Activated CD4-positive, alpha-beta T cell treated with anti-CD3 and anti-CD28 coated beads for 4 hours (primary cell): ENCODE results near the gene DCC.

Experiments used
- DNase-seq, 2 donors: peaks; one replicate each; pipeline ENCODE4 v3.0.0-alpha.2; 2020

DCC gene

GRCh38 chr18:53261241-53261640 is 921.2 kb downstream of the DCC start:
- no peak for DNase-seq

- DNase-seq = no peak
These were observed 926.9 kb downstream of the DCC start for GRCh38 chr18:53266850-53267249.

DNA sequence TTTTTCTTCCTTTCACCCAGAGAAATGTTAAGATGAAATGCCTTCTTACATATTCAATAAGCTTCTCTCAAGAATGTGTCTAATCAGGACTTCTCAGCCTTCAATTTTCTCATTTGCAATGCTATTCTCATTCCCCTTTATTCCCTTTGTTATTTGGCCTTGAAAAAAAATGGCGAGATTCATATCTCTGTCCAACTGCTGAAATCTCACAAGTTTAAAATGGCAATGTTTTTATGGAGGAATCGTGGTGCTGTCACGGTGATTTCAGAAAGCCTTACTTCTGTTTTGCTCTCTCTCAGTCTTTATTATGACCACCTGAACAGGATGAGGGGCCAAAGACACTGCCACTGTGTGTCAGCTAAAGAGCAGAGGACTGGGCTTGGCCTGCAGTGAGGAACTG is 928.5 kb downstream of the DCC start:
- DNase-seq = no peak

DNA sequence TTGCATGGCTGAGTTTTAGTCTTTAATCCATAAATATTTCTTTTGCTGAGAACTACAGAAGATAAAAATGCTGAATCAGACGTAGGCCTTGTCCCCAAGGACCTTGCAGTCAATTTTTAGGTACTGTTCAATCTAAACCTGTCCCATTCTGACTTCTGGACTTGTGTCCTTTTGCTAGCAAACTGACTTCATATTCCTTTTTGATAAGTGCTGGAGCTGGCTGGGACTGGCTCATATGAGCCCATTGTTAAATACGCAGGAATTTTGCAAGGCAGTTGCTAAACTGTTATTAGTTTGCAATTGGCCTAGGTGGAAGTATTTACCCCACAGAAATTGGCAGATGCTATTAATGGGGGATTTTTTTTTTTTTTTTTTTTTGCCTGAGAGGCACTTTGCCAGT is 941.4 kb downstream of the DCC start:
- no peak for DNase-seq

GRCh38 chr18:53283708-53284107 is 943.7 kb downstream of the DCC start:
- no peak for DNase-seq

DNA sequence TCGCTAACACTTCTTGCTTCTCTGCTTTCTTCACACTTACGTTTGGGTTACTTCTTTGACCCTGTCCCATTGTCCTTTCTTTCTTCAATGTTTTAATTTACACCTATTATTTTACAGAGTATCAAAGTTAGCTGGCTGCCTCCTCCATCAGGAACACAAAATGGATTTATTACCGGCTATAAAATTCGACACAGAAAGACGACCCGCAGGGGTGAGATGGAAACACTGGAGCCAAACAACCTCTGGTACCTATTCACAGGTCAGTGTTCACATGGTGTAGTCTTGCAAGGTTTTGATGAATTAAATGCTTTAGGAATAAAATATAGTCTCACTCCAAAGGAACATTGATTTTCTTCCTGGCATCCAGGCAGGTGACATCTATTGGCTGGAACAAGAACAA is 965.5 kb downstream of the DCC start:
- DNase-seq = no peak

DNA sequence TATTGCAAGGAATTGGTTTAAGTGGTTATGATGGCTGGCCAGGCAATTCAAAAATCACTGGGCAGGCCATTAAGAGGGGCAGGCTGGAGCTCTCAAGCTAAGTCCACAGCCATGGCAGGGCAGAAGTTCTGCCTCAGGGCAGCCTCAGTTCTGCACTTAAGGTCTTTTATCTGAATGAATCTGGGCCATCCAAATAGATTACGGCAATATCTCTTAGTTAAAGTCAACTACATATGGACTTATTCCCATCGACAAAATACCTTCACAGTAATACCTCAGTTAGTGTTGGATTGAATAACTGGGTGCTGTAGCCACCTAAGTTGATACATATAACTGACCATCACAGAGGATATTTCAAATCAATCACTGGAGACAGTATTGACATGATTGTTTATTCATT is 979.6 kb downstream of the DCC start:
- DNase-seq = no peak

DNA sequence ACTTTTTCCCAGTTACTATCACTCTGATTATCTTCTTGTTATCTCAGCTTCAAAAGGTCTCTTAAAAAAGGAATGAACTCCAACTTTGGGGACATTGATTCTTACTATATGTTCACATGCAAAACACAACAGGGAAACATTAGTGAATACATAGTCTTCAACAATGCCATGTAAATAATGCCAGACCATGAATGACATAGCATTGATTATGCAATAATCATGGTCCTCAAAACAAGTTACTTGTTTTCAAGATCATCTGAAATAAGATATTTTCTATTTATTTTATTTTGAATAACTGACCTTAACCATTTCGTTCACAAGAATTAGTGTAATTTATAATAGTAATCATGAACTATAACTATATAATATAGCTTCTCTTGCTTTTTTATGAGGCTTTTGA is 982.2 kb downstream of the DCC start:
- DNase-seq = no peak

DNA sequence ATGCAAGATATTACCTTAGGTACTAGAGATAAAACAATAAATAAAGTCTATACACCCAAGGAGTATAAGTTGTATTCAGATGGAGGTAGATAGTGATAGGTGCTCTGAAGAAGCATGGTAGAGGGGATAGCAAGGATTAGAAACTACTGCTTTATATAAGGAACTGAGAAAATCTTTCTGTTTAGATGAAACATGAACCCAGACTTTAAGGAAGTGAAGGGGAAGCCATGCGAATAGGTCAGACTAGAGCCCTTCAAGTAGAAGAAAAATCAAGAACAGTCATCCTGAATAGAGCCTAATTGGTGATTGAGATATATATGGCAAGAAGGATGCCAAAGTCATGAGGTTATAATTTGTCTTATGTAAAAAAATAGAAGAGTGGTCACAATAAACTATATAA is 984.4 kb downstream of the DCC start:
- DNase-seq = no peak

- no peak for DNase-seq
These were observed 1020.8 kb downstream of the DCC start for GRCh38 chr18:53360501-53361443.

GRCh38 chr18:53375621-53376020 is 1035.6 kb downstream of the DCC start:
- no peak for DNase-seq

DNA sequence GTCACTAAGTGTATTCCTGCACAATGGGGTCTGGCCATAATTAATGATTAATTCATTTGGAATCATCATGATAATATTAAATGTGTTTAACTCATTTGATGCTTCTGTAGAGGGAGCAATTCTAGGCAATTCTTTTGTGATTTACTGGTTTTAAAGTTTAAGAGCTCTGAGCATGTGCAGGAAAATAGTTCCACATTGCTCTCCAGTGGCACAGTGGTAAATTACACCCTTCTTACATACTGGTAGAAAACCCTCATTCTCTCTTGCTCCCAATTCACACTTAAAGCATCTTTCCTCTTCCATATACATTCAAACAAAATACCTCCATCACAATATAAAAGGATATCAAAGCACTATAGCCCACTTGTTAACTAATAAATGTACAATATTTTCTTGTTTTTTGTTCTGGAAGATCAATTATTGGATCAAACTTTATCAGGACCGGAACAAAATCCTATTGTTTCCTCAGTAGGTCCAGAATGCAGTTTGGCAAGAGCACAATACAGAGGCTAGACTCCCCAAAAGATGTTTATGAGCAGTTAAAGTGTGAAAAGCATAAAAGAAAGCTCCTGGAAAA is 1040.2 kb downstream of the DCC start:
- no peak for DNase-seq

DNA sequence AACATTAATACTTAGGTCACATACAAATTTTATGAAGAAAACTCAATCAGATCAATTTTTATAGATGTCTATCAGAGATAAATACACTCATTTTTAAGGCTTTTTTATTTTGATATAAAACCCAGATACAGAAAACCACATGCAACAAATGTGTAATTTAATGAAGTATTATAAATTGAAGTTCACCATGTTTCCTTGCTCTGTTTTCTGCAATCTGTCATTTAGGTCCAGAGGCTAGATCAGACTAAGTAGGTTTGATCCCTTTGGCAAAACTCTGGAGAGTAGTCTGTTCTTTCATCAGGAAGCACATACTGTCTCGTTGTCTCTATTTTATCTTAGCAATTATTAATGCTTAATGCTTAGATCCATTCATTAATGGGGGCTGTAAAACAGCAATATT is 1042.9 kb downstream of the DCC start:
- DNase-seq = no peak

GRCh38 chr18:53385889-53386288 is 1045.9 kb downstream of the DCC start:
- DNase-seq = no peak

- no peak for DNase-seq
These were observed 1047.6 kb downstream of the DCC start for GRCh38 chr18:53387581-53387980.

DNA sequence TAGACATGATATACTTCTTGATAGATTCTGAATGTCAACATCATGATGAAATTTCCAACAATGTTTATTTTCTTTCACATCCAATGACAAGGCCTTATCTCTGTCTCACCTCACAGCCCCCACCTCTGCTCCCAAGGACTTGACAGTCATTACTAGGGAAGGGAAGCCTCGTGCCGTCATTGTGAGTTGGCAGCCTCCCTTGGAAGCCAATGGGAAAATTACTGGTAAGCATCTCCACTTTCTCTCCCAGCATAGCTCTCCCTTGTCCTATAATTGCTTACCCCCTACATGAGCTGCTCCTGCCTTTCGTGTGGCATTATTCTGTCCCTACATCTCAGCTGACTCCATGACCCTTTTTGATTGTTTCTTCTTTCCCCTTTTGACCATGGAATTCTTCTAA is 1062.7 kb downstream of the DCC start:
- no peak for DNase-seq

DNA sequence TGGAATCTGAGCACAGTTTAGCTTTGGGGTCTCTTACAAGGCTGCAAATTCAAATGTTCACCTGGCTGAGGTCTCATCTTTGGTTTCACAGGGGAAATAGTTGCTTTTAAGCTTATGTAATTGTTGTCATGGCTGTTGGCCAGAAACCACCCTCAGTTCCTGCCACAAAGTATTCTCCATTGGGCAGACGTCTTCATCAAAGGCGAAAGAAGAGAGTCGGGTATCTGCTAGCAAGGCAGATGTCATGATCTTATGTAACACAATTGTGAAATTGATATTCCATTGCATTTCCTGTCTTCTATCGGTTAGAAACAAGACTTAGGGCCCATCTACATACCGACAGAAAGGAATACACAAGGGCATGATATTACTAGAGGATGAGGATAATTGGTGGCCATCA is 1068.3 kb downstream of the DCC start:
- DNase-seq = no peak

GRCh38 chr18:53411511-53411910 is 1071.5 kb downstream of the DCC start:
- DNase-seq = no peak

DNA sequence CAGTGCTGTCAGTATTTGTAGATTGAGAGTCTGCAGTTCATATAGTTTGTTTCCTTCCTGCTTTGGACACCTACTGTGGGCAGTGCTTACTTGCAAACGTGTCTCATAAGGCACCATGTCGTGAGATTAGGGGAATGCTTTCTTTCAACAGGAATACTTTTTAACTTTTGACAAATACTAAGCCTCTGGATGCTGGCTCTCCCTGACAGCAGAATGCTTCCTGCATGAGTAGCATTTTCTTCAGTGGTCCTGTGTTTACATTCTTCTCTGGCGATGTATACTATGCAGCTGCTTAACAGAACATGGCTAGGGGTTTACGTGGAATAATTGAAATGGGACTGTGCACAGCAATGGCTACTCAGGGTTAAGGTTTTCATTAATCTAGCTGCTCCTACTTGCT is 1077.0 kb downstream of the DCC start:
- DNase-seq = no peak

DNA sequence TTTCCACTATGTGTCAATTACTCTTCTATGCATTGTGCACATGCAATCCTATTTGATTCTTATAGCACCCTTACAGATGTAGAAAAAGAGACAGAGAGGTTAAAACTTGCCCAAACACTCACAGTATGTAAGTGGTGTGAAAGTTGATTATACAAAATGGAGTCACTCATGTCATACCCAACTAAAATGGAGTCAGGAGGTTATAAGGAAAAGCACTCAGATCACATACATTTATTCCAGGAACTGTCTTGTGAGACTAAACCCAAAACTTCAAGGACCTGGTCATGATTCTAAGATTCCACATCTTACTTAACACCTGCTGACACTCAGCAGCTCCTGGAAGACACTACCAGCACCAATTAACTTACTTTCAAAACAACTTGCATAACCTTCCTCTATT is 1081.9 kb downstream of the DCC start:
- DNase-seq = no peak

DNA sequence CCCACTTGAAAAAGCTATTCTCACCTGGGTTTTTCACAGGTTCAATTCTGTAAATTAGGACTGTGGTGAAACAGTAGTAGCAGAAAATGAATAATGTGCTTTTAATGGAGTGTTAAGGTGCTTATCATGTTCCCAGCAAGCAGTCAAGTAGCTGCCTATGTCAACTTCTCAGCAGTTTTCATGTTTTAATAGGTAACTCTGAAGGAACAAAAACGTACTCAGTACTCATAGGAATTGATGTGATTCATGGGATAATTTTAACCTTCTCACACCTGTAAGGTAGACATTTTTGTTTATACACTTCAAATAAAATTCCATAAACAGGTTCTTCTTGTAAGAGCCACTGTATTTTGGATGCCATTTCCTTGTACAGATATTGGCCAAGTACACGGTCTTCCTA is 1082.9 kb downstream of the DCC start:
- DNase-seq = no peak

GRCh38 chr18:53426666-53427184 is 1086.7 kb downstream of the DCC start:
- DNase-seq = no peak

GRCh38 chr18:53441761-53442414 is 1101.9 kb downstream of the DCC start:
- DNase-seq = no peak

- DNase-seq = no peak
These were observed 1102.4 kb downstream of the DCC start for GRCh38 chr18:53442415-53442783.
